Medulla oblongata (tissue), 1 donor: ENCODE results near the gene KCNQ1.

Experiments used
- DNase-seq: peaks from one replicate; pipeline ENCODE4 v3.0.0-alpha.2; 2015; ENCODE audit errors: extremely low spot score

The KCNQ1 gene

DNA sequence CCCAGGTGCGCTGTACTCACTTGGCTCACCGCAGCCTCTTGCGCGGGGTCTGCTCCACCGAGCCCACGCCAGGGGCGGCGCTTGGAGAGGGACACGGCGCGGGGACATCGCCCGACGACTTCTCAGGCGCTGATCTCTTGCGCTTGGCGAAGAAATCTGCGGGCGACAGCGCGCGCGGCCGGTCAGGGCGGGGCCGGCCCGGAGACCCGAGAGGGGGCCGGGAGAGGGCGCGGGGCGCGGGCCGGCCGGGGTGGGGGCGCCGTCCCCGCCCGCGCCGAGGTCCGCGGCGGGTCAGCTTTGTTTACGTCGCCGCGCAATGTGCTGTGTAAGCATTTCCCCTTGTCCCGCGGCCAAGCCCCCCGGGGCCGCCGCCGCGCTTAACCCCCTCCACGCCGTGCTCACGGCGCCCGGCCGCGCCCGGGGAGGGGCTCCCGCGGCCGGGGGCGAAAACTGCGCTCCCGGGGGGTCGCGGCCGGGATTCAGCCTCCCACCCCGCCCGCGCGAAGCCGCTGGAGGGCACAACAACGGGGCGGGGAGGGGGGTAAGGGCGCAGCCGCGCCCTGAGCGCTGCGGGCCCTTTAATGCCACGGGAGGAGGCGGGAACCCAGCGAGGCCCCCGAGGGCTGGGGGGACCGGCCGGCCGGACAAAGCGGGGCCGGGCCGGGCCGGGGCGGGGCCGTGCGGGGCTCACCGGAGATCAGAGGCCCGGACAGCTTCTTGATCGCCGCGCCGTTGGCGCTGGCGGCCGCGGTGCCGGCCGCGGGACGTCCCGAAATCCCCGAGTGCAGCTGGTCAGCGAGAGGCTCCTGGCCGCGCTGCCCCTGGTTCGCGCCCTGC, 439.4 kb downstream of the KCNQ1 start:
- no peak for DNase-seq

DNA sequence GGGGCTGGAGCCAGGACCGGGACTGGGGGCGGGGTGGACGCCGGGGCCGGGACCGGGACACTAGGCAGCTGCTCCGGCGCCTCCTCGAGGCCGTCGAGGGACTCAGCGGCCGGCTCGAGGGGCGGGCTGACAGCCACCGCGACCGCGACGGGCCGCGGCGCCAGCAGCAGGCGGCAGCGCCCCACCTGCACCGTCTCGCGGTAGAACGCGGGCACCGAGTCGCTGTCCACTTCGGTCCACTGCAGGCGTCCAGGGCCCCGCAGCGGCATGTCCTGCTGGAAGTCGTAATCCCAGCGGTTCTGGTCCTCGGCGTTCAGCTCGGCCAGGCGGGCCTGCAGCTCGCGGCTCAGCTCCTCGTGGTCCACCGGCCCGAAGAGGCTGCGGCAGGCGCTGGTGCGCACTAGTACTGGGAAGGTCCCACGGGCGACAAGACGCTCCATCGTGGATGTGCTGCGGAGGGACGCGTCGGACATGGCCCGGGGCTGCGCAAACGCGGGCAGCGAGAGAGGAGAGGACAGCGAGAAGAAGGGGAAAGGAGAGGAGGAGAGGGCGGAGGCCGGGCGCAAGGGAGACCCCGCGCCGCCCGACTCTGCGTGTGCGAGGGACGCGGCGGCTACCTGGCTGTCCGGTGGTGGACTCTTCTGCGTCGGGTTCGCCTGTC, 440.3 kb downstream of the KCNQ1 start:
- DNase-seq = peak; percentile 67

DNA sequence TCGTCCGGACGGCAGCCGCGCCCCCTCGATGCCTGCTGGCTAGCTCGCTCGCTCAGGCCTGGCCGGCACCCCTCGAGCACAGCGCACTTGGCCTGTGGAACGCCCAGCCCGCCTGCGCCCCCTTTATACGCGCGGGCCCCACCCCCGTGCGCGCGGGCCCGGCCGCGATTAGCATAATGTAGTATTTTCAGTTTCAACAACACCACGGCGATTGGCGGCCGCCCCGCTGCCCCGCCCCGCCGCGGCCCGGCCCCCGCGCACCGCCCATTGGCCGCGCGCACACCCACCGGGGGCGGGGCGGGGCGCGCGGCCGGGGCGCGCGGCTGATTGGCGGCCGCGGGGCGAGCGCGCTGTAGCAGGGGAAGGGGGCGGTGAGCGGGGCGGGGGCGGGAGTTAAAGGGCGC, 440.9 kb downstream of the KCNQ1 start, which contains the start of gene CDKN1C:
Gene CDKN1C (minus strand): TSS at position 98 of the 404 bp plus-strand sequence. CDS start 319 bp downstream, outside the sequence.
- peak; percentile 88 for DNase-seq

DNA sequence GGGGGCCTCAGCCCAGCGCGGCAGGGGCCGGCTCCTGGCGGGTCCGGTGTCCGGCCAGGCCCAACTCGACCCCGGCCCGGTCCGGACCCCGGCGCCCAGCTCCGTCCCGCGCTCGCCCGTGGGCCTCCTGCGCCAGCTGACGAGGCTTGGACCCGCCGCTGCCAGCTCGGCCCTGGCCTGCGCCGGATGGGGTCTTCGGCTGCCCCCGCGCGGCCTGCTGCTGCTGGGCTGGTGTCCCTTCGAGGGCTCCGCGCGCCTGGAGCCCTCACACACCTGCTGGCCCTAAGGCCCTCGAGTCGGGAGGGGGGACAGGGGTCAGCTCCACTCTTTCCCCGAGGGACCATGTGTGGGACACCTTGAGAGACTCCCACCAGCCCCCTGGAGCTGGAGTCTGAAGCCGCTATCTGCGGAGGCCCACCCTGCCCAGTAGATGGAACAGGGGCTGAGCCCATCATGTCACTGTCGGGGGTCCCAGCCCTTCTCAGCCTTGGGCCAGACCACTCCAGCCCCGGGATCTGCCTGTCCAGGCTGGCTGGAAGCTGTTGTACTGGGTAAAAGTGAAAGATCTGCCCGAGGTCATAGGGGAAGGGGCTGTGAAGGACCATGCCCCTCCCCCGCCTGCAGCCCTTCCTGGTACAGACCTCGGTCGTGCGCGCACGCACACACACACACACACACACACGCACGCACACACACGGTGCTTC, 441.5 kb downstream of the KCNQ1 start:
- DNase-seq = peak; percentile 35

DNA sequence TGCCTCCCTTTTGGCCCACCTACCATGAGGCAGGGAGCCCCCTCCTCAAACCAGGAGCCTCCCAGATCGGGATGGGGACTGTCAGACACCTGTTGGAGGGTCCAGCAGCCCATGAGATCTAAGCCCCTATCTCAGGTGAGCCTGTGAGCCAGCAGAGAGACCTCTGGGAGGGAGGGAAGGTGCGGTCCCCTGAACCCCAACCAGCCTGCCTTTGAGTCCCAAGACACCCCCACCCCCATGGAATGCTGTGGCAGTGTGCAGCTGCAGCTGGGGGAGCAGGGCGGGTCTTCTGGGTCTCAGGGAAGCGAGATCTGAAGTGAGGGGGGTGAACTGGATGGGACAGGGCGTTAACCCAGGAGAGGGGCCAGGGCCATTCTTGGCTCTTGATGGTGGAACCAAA, 442.1 kb downstream of the KCNQ1 start:
- no peak for DNase-seq

DNA sequence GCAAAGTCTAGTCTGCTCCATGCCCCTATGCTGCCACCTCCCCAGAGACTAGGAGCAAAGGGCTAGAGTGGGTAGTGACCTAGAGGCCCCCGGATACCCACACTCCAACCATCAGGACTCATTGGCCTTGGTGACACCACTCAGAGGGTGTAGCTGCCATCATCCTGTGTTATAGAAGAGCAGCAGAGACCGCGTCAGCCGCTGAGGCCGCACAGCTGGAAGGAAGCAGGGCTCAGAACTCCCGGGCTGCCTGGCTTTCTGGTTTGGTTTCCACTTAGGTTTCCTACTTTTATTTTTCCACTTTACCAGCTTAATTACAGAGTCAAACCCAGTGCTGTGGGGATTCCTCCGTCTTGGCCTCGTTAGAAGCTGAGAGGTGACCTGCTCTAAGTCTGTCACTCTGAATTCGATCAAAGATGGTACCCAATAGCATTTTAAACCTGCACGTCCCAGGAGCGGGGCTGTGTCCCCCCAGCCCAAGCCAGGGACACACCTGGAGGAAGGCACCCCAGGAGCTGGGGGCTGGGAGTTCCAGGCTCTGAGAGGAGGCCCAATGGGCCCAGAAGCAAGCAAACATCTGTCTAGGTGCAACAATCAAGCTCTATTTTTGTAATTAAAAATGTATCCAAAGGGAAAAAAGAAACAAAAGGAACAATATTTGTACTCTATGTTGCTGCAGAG, 442.8 kb downstream of the KCNQ1 start:
- DNase-seq = no peak

DNA sequence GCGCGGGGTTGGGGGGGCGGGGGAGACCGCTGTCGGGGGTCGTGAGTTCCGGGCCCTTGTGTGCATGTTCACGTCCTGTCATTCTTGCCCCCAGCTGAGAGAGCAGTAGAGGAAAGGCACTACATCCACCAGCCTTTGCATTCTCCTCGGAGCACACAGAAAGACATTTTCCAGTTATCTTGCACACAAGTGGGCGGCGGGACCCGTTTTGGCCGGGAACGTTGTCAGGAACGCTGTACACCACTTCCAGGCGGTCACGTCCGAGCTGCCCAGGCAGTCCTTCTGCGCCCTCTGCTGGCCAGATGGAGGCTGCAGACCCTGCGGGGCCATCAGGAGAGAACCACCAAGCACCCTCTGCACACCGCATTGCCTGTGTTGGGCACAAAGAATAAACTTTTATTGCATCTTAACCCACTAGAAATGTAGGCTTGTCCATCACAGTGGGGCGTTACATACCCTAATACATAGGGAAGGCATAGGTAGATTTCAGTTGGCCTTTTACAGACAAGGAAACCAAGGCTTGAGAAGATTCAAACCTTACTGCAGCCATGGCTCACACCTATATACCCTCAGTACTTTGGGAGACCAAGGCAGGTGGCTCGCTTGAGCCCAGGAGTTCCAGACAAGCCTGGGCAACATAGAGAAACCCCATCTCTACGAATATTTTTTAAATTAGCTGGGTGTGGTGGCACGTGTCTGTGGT, 443.6 kb downstream of the KCNQ1 start:
- peak; percentile 92 for DNase-seq

DNA sequence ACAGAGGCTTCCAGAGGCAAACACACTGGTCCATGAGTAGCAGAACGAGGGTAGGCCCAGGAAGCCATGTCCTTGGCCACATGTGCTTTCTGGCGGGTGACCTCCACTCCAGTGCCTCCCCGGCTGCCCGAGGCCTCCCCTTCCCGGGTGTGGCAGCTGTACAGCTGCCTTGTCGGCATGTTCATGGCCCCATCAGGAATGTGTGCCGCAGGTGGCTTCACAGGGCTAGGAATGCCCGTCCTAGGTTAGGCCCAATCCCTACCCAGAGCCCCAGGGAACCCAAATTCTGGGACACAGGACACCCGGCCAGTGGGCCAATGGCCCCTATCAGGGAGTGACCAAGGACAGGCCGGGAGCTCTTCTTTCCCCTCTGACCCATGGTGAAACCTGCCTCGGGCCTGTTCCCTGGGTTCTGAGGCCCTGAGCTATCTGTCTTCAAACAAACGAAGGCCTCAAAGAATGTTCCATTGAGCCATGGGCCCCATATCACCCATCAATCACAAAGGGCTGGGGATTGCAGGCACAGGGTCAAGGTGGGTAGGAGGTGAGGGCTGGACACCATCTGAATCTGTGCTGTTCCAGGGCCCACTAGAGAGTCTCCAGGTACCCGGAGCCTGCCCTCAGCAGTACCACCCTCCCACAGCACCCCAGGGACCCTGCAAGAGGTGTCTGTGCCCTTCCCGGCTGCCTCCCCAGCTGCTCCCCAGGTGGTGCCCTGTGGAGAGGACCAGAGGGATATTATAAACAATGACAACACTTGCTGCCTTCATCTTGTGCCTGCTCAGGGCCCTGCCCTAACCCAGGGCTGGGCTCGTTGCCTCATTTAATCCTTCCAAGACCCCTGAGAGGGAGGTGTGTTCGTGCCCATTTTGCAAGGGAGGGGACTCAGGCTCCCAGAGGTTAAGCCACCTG, 444.8 kb downstream of the KCNQ1 start:
- DNase-seq = no peak

DNA sequence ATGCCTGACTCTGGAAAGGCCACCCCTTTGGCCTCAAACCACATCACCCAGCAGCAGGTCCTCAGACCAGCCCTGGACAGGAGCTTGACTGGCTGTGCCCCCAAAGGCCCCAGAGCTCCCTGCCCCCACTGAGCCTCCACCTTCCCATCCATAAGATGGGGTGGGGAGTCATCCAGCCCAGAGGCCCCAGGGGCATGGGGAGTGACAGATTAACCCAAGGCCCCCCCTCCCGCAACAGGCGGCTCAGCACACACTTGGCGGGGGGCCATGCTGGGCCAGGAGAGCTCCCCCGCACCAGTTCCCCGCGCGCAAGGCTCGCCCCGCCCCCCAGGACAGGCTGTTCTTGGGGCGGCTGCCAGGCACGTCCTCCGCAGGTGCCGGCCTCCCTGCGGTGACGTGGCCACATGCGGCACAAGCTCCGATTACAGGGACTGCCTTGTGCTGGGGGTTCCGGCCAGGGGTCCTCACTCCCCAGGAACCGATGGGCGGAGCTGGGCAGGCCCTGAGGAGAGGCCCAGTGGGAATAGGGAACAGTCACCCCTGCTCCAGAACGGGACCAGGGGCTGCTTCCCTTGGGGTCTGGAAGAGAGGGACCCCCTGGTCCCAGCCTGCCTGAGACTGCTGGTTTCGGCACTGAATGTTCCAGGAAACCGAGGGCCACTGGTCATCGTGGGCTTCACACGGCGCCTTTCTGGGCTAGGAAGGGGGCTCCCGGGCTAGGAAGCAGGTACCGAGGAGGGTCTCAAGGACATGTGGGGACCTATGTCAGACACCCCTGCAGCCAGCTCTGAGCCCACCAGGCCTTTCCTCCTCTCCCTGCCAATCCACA, 445.9 kb downstream of the KCNQ1 start:
- DNase-seq = no peak

DNA sequence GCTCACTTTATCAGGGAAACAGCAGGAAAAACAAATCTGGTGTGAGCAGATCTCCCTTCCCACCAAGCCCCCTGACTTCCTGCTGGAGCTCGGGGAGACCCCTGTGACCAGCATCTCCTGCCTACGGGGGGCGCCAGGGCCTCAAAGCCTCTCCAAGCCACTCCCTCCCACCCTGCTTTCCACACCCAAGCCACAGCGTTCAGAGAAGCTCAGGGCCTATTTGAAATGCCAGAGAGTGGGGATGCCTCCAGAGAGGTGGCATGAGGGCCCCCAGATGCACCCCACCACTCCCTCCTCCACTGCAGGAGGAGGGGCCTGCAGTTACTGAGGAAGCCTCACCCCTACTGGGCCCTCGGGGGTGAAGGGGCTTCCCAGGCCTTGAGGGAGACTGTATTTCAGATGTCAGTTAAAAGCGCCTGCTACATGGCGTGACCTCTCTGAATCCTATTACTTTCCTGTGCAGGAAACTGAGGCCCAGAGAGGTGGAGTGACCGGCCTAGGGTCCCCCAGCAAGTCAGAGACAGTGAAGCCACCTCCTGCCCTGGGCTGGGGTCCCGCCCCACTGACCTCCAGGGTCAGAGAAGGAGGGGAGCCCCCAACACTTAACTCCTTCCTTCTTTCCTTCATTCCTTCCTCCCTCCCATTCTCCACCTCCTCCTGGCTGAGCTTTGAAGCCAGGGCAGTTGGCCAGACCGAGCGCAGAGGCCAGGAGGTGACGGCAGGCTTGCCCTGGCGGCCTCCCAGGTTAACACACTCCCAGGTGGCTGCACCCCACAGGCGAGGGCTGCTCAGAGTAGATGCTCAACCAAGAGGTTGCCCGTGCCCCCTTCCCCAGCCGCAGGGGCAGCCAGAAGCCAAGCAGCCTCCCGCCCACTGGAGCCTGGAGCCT, 446.8 kb downstream of the KCNQ1 start:
- no peak for DNase-seq

DNA sequence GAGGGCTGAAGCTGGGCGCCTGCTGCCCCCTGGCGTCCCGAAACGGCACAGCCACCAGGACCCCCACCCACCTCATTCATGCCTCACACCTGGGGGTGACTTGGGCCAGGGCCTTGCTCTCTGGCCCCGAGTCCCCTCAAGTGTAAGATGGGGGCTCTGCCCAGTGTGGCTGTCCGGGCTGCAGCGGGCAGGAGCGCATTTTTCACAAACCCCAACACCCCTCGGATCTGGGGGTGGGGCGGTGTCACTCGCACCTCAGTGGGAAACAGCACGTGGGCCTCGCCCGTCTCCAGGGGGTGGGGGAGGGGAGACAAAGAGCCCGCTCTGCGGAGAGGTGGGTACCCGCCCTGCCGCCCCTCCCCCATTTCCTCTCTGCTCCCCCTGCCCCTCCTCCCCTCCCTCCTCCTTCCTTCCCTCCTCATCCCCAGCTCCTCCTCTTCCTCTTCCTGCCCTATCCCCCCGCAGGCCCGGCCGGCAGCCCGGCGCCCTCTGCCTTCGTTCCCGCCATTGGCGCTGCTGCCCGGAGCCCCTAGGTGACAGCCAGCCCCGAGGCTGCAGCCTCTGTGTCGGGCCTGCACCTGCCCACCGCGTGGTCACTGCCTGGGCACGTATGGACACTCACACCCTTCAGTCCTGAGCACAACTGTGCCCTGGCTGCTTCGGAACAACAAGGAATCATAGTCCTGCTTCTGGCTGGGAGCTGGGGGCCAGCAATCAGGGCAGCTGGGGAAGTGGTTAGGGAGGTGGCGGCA, 447.6 kb downstream of the KCNQ1 start:
- DNase-seq = peak; percentile 38

DNA sequence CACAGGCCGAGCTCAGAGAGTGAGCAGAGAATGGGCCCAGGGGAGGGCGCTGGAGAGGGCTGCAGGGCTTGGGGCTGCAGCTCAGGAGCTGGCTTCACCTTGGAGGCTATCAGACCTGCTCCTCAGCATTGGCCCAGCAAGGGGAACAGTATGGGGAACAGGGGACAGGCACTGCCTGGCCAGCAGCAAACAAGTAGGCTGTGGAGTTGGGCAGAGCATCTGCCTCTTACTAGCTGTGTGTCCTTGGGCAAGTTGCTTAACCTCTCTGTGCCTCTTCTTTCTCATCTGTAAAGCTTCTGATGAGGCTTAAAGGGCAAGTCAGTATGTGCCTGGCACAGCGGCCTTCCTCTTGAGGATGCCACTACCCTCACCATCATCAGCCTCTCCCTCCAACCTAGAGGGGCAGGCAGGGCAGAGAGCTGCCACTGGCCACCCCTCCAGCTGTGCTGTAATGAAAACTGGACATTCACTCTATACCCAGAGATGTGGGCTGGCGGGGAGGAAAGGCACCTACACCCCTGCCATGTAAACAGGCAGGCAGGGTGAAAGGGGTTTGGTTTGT, 448.2 kb downstream of the KCNQ1 start:
- DNase-seq = no peak

DNA sequence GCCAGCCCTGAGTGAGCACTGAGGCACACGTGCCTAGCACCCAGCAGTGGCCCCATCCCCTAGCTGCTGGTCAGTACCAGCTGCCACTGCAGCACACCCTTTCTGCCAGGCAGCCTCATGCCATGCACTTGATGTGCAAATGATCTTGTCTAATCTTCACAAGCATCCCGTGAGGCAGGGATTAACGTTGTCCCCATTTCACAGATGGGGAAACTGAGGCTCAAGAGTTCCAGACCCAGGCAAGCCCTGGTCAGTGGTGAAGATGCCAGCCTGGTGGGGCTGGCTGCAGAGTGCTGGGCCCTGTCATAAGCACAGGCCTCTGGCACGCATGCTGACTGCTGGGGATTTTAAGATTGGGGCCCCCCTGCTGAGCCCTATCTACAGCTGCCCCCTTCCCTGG, 449.1 kb downstream of the KCNQ1 start:
- no peak for DNase-seq

DNA sequence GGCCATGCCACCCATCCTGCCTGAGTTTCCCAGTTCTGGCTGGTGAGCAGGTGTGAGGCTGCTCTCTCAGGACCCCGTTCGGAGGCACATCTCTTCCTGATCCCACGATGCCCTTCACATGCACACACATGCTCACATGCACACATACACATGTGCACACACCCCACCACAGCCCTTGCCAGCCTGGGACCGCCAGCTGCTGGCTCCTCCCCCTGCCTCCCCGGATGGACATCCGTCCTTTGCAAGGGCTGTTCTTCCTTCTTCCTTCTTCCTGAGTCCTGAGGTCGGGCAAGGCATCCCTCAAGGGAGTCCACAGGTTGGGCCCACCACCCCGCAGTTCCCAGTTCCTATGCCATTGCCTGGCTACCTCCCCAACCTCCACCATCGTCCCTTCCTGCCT, 451.2 kb downstream of the KCNQ1 start:
- DNase-seq = no peak

DNA sequence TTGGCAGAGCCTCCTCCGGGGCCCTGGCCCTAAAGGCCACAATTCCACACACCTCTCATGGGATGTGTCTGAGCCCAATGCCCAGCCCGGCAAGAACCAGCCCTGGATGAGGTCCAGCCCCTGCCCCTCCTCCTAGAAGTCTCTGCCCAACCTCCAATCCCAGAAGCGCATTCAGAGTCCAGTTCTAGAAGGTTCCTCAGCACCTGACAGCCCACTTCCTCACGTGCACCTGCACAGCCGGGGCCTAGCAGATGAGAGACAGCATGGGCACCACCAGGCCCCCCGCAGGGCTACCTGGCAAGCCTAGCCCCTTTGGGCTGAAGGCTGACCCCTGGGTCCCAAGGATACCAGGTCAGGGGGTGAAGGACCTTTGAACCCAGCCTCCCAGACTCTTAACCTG, 452.2 kb downstream of the KCNQ1 start:
- DNase-seq = no peak

DNA sequence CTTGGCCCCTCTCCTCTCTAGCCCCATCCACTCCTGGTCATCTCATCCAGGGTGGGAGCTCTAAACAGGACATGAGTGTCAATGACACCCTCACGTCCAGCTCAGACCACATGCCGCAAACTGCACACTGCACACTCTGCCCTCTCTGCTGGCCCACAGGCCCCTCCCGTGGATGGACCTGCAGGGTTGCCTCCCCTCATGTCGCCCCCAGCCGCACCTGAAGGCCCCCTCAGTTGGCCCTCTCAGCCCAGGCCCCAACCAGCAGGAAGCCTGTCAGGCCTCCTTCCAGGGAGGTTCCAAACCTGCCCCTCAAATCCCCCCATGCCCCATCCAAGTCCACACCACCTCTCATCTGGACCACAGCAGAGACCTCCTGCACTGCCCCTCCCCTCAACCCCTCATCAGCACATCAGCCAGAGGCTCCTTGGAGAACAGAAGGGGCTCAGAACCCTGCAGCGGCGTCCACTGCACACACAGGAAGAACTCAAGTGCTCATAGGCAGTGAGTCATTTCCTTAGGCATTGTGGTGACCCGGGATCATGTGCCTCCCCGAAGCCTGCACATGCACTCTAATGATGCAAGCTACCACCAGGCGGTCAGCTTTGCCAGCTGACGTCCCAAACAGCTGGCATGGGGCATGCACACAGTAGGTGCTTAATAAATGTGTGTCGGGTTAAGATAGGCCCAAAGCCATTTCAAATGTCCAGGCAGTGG, 453.7 kb downstream of the KCNQ1 start:
- DNase-seq = peak; percentile 51
